Stimulated activated naive B cell treated with anti-CD40 and anti-IgM and Interleukin-4, amounts not matched to agents 10 μg/mL and 1 μg/mL and 100 μg/mL, for 72 hours (primary cell): ENCODE results near the gene NTN1.

ENCODE experiments used
- ATAC-seq, 2 donors: fragments of 150-1000 bp; cut with Tn5 transposase; replicated peaks; 2 replicates each; pipeline ENCODE4 v1.10.0; 2021; ENCODE audit warnings: moderate library complexity in 1 of 2
- DNase-seq: peaks from one replicate; pipeline ENCODE4 v3.0.0; 2021
- H3K27ac Mint-ChIP-seq: one replicate; pipeline ENCODE4 v1.8.0; 2022; ENCODE audit warnings: mild to moderate bottlenecking, mixed read lengths
- H3K27me3 Mint-ChIP-seq, 2 donors: one replicate each; pipeline ENCODE4 v1.8.0; 2022; ENCODE audit warnings: mixed read lengths in 2 of 2
- H3K36me3 Mint-ChIP-seq, 2 donors: one replicate each; pipeline ENCODE4 v1.8.0; 2022; ENCODE audit warnings: mixed read lengths in 2 of 2, mild to moderate bottlenecking in 1 of 2
- H3K4me1 Mint-ChIP-seq, 2 donors: one replicate each; pipeline ENCODE4 v1.8.0; 2022; ENCODE audit warnings: mixed read lengths in 2 of 2, mild to moderate bottlenecking in 1 of 2
- H3K4me3 Mint-ChIP-seq, 2 donors: one replicate each; pipeline ENCODE4 v1.8.0; 2022; ENCODE audit warnings: mild to moderate bottlenecking in 2 of 2, mixed read lengths in 2 of 2, moderate library complexity in 1 of 2
- H3K9me3 Mint-ChIP-seq, 2 donors: one replicate each; pipeline ENCODE4 v1.8.0; 2022; ENCODE audit warnings: mixed read lengths in 2 of 2, mild to moderate bottlenecking in 1 of 2

The NTN1 gene

DNA sequence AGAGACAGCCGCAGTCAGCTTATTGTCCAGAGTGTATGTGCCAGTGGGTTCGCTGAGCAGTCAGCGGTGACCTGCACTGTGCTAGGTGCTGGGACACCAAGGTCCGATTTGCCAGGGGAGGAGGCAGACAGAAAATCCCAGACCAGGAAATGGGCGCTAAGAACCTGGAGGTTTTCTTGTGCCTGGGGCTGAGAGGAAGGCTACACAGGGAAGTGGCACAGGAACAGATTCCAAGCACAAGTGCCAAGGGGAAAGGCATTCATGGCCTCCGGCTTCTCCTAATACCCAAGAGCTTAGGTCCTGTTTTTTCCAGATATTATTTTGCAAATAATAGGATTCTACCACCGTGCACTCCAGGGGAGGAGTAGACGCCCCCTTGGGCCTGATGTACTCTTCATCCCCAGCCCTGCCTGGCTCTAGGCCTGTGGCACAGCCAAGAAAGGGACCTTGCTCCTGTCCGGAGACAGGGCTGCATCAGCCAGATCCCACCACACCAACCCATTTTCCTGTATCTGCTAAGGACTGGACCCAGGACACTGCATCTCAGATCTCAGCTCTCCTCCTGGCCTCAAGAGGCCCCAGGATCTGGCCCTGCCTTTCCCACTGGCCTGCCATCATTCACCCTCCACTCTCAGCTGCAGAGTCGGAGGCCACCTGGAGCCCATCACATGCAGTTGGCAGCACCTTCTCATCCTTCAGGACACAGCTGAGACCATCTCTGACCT lies 187.2 kb downstream of the NTN1 start:
- H3K4me3 Mint-ChIP-seq, result no peak overlapping the region
- H3K27ac Mint-ChIP-seq, result no peak overlapping the region
- H3K36me3 Mint-ChIP-seq, result peaks cover 0 to 1% of the 10 kb centered on the region in 2 donors
- ATAC-seq, result no peak
- peaks cover 23 to 24% of the 10 kb centered on the region in 2 donors for H3K4me1 Mint-ChIP-seq
- no peak for DNase-seq
- H3K9me3 Mint-ChIP-seq, result peaks cover 0 to 5% of the 10 kb centered on the region in 2 donors
- no peaks in the 10 kb centered on the region for H3K27me3 Mint-ChIP-seq

DNA sequence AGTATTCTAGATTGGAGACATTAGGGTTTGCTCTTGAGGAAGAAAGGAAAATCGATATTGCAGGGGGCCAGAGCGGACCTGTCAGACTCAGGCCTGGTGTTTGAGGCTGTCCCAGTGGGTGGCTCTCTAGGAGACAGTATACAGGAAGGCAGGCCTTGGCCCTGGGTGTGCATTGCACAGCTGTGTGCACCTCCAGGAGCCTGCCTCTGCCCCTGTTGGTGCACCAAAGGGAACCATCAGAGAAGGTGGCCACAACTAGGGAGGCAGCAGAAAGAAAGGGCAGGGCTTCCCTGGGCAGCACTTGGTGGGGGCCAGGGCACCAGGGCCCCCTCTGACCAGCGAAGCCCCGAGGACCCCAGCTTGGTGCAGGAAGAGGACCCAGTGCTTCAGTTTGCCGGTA lies 188.0 kb downstream of the NTN1 start:
- peaks cover 15 to 16% of the 10 kb centered on the region in 2 donors for H3K4me1 Mint-ChIP-seq
- ATAC-seq, result no peak
- H3K36me3 Mint-ChIP-seq, result peaks cover 0 to 1% of the 10 kb centered on the region in 2 donors
- H3K27me3 Mint-ChIP-seq, result no peaks in the 10 kb centered on the region
- no peak overlapping the region for H3K4me3 Mint-ChIP-seq
- H3K9me3 Mint-ChIP-seq, result peaks cover 0 to 4% of the 10 kb centered on the region in 2 donors
- H3K27ac Mint-ChIP-seq, result no peak overlapping the region
- no peak for DNase-seq

DNA sequence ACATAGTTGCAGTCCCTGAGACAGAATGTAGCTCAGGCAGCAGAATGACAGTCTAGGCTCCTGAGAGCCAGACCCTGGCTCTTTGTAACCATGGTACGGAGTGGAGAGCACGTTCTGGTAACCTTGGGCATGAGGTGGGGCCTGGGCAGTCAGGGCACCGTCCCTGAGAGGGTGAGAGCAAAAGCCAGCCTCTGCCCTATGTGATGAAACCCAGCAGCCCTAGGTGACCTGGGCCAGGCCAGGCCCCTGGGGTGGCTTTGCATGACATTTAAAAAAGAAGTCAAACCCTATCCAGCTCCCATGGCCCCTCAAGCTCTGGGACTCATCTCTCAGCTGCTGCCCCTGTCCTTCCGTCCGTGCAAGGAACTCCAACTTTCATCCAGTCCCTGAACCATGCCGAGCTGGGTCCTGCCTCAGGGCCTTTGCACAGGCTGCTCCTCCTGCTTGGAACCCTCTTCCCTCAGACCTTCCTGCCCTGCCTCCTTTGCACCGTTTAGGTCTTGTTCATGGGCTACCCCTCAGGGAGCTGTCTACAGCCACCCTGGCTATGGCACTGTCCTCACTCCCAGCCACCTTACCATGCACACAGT lies 188.6 kb downstream of the NTN1 start:
- Mint-ChIP-seq H3K36me3 (no peaks in the 10 kb centered on the region), H3K27me3 (no peaks in the 10 kb centered on the region), H3K27ac (peak overlapping the region; percentile 43), H3K4me1 (peaks cover 10 to 11% of the 10 kb centered on the region in 2 donors), H3K4me3 (no peak overlapping the region), H3K9me3 (peaks cover 0 to 2% of the 10 kb centered on the region in 2 donors)
- ATAC-seq (no peak), DNase-seq (no peak)

DNA sequence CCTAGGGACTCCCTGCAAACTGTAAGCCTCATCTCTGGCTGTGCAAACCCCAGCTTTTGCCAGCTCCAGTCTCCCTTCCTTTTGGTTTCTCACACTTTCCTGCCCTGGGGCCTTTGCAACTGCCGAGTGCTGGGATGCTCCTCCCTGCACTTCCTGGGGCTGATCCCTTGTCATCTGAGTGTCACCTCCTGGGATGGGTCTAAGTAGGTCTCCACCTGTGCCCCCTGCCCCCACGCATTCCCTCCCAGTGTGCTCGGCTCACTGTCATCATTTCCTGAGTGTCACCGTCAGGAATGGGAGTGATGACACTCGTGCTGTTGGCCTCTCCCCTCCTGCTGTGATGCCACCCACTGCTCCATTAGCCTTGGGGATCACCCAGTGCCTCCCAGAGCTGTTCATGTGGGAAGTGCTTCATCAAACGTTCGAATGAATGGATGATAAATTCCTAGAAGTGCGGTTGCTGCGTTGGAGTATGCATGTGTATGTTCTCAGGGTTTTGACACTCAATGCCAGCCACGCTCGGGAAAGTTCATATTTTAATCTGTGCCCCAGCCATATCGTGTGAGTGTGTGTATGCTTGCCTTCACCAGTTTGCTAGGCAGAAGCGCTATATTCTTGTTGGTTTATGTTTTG lies 189.9 kb downstream of the NTN1 start:
- ATAC-seq, result no peak
- Mint-ChIP-seq H3K4me1 (peaks cover 0 to 4% of the 10 kb centered on the region in 2 donors), H3K4me3 (no peak overlapping the region), H3K36me3 (peaks cover 10 to 11% of the 10 kb centered on the region in 2 donors), H3K27ac (no peak overlapping the region), H3K27me3 (no peaks in the 10 kb centered on the region), H3K9me3 (peaks cover 11% of the 10 kb centered on the region in 2 donors)
- no peak for DNase-seq

DNA sequence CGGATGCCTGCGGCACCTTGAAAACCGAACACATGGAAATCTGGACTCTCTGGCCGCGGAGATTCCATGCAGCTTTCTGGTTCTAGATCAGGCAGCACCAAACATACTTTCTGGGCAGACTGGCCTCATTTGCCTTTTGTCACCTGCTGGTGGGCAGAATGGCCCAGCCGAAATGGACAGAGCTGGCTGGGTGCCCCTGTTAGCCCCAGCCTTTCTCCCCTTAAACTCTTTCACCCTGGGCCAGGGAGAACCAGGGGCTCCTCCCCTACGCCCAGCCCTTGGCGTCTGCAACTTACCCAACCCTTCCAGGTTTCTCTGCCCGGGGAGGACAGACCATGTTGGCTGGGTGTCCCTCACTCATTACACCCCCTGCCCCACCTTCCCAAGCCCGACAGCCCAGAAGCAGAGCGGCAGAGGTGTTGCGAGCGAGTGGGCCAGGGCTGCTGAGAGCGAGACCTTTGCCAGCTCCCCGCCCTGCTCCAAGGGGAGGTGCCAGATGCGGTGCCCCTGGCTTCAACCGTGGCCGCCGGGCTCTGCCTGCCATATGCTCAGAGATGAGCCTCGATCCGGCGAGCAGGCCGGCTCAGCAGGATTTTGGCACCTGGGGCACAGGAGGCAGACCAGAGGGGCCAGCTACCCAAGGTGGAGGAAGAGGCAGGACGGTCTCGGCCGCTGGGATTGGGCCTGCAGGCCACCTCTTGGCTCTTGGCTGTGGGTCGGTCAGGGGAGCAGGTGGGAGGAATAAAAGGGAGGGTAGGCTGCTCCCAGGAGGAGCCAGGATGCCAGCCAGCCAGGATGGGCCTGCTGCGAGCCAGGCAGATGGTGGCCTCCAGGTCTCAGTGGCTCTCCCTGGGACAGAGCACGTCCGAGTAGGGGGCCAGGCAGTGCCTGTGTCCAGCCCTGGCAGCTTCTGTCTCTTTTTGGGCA lies 191.3 kb downstream of the NTN1 start:
- Mint-ChIP-seq H3K36me3 (peaks cover 15 to 17% of the 10 kb centered on the region in 2 donors), H3K27ac (no peak overlapping the region), H3K4me1 (no peaks in the 10 kb centered on the region), H3K27me3 (no peaks in the 10 kb centered on the region), H3K9me3 (peaks cover 19% of the 10 kb centered on the region in 2 donors), H3K4me3 (no peak overlapping the region)
- DNase-seq (no peak), ATAC-seq (no peak)

DNA sequence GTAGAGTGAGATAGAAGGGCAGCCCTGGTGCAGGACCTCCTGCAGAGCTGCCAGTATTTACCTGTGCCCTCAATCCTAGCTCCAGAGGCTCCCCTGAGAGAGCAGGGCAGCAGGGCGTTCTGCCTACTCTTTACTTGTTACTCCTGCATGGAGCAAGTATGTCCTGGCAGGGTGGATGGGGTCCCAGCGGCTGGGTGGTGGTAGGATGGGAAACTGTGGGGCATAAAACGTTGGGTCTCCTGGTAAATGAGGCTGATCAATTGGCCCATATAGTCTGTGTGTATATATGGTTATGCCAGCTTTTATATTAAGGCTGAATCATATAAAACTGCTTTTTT lies 192.0 kb downstream of the NTN1 start:
- no peak for DNase-seq
- Mint-ChIP-seq H3K4me3 (no peak overlapping the region), H3K27ac (no peak overlapping the region), H3K27me3 (no peaks in the 10 kb centered on the region), H3K4me1 (no peaks in the 10 kb centered on the region), H3K9me3 (peaks cover 19% of the 10 kb centered on the region in 2 donors), H3K36me3 (peaks cover 15 to 17% of the 10 kb centered on the region in 2 donors)
- no peak for ATAC-seq

DNA sequence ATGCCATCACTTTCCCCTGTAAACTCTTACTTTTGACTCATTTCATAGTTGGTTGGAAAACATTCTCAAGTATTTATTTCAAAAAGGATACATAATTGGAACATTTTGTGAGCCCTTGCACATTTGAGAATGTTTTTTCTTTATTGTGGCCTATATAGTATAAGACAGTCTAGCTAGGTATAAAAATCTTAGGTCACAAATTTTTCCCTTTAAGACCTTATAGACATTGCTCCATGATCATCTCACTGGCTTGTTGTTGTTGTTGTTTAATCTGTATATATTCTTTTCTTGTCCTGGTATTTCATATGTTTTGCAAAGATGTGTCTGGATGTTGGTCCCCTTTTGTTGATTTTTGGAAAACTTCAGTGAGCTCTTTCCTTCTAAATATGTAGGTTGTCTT lies 194.2 kb downstream of the NTN1 start:
- Mint-ChIP-seq H3K9me3 (peaks cover 19% of the 10 kb centered on the region in 2 donors), H3K27ac (no peak overlapping the region)

DNA sequence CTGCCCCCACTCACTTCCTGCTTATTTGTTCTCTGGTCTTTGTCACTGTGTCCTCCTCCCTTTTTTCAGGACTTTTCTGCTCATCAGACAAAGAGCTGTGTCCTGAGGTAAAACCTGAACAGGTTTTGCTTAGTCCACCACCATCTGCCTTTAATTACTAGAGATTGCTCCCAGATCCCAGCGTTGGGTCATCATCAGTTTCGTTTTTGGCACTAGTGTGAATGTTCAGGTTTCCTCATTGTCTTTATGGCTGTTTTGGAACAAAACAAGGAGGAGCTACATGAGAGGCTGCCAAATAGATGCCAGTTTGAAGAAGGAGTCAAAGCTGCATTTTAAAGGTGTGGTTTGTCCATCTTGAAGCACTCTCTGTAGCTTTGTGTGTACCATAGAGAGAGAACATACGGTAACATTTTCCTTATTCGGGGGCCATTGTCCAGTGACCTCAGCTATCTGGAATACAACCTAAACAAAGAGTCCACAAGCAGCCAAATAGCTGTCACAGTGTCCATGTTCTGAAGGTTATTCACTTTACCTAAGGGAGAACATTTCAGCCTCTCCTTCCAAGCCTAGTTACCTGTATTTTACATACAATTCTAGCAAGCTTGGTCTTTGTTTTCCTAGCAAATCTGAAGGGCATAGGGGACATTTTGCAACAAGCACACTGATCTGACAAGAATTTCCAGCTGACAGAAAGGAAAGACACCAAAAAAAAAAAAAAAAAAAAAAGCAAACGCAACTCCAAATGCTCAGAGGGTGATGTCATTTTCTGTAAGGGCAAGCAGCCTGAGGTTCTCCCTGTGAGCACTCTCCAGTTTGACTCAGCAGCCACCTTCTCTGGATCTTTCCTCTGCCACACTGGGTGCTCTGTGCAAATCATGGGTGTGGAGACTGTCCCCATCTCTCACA lies 196.1 kb downstream of the NTN1 start:
- H3K27me3 Mint-ChIP-seq, result no peaks in the 10 kb centered on the region
- H3K4me1 Mint-ChIP-seq, result no peaks in the 10 kb centered on the region
- peaks cover 15 to 17% of the 10 kb centered on the region in 2 donors for H3K36me3 Mint-ChIP-seq
- H3K27ac Mint-ChIP-seq, result no peak overlapping the region
- no peak for ATAC-seq
- H3K4me3 Mint-ChIP-seq, result no peak overlapping the region
- peaks cover 19% of the 10 kb centered on the region in 2 donors for H3K9me3 Mint-ChIP-seq
- DNase-seq, result no peak

More for the DNA sequence above, 194.2 kb downstream of the NTN1 start:
- Mint-ChIP-seq H3K4me1 (no peaks in the 10 kb centered on the region), H3K27me3 (no peaks in the 10 kb centered on the region), H3K4me3 (no peak overlapping the region), H3K36me3 (peaks cover 15 to 17% of the 10 kb centered on the region in 2 donors)
- DNase-seq (no peak), ATAC-seq (no peak)

DNA sequence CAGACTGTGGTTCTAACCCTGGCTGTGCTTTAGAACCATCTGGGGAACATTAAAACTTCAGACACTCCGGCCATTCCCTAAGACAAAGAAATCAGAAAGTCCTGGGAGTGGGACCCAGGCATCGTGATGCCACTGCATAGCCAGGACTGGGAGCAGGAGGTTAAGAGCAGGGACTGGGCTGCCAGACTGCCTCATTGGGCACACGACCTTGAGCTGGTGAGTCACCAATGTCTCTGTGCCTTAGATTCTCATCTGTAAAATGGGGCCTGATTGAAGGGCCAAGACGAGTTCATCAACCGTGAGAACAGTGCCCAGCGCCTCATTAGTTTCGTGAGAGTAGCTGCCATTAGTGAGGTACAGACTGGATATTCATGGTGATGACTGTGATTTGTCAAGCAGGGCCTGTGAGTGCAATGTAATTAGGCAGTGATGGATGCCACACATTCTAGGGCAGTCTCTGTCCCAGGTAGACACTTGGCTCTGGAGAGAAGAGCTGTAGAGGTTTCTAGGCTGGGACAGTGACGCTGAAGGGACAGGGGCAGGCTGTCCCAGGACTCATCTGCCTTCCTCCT lies 196.8 kb downstream of the NTN1 start:
- no peaks in the 10 kb centered on the region for H3K27me3 Mint-ChIP-seq
- H3K27ac Mint-ChIP-seq, result no peak overlapping the region
- H3K36me3 Mint-ChIP-seq, result peaks cover 15 to 17% of the 10 kb centered on the region in 2 donors
- DNase-seq (no peak), ATAC-seq (no peak)
- H3K4me1 Mint-ChIP-seq, result no peaks in the 10 kb centered on the region
- H3K9me3 Mint-ChIP-seq, result peaks cover 19% of the 10 kb centered on the region in 2 donors
- H3K4me3 Mint-ChIP-seq, result no peak overlapping the region

DNA sequence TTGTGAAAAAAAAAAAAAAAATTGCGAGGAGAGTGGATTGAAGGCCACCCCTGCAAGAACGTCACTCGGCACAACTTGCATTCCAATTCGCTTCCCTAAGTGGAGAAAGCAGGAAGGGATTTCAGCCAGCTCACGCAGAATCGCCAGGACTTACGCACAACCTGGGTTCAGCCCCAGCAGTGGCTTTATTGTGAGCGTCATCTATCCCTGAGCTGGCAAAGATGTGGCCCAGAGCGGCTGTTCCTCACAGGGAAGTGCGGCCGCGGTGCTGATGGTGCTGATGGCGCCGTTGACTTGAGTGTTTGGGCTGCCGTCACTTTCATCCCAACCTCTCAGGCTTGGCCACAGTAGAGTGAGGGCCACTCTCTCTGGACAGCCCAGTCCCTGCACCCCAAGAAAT lies 197.6 kb downstream of the NTN1 start:
- H3K4me3 Mint-ChIP-seq, result no peak overlapping the region

DNA sequence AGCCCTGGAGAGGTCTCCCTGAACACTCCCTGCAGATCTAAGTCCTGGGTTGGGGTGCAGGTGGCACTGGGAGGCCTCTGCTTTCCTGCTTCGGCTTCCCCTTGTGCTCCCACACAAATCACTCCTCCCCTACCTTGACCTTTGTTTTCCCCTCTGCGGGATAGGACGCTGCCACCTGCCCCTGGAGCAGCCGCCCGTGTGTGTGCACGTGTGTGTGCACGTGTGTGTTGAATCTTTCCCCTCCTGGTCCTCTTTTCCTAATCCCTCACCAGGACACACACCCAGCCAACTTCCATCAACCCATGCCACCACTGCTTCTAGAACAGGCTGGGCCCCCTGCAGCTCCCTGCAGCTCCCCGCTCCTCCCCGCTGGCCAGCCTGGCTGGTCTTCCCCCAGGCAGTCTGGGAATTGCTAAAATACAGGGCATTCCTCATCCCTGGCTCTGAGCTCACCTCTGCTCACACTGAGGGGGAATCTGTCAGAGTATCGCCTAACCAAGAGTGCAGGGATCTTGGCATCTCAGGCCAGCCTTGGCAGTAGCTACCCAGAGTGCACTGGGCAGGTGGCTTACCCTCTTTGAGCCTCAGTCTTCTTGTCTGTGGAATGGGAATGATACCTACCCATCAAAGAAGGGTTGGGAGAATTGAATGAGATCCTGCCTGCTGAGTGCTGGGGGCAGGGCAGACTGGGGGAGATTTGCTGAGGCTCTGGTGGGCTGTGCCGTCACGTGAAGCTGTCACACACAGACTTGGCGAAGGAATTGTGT lies 198.5 kb downstream of the NTN1 start:
- Mint-ChIP-seq H3K4me3 (no peak overlapping the region), H3K27me3 (no peaks in the 10 kb centered on the region), H3K4me1 (no peaks in the 10 kb centered on the region), H3K9me3 (peaks cover 19% of the 10 kb centered on the region in 2 donors), H3K36me3 (peaks cover 15 to 17% of the 10 kb centered on the region in 2 donors), H3K27ac (no peak overlapping the region)
- DNase-seq (no peak), ATAC-seq (no peak)

More for the DNA sequence above, 197.6 kb downstream of the NTN1 start:
- ATAC-seq (no peak), DNase-seq (no peak)
- no peaks in the 10 kb centered on the region for H3K4me1 Mint-ChIP-seq
- H3K36me3 Mint-ChIP-seq, result peaks cover 15 to 17% of the 10 kb centered on the region in 2 donors
- H3K27ac Mint-ChIP-seq, result no peak overlapping the region
- peaks cover 19% of the 10 kb centered on the region in 2 donors for H3K9me3 Mint-ChIP-seq
- no peaks in the 10 kb centered on the region for H3K27me3 Mint-ChIP-seq

DNA sequence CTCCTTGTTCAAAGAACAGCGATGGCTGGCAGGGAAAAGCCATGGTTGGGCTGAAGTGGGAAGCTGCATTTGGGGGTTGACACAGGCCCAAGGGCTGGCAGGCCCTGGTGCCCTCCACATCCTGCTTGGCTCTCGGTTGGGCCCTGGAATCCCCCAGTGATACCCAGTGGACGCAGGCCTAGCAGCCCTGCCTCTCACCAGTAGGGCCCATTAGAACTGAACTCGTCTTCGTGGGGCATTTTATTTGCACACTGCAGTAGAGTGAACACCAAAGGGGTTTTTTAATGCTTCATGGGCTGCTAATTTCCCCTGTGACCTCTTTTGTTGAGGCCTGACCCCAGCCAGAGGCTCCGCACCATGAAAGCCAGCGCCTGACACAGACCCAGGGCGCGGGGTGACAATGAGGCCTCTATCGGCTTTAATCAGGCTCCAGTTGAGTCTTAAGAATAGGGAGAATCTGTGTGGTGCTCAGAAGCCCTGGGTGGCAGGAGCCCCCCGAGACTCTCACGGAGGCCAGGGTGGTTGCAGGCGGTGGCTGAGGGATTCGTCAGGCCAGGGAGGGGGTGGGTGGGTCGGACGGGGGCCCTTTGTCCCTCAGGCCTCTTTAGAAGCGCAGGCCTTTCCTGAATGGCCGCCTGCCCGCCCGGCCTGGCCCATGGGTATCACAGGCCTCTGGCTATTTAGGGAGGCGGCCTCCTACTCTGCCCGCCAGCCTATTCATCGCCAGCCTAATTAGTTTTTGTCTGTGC lies 199.3 kb downstream of the NTN1 start:
- ATAC-seq (no peak), DNase-seq (no peak)
- Mint-ChIP-seq H3K4me3 (no peak overlapping the region), H3K27ac (no peak overlapping the region), H3K36me3 (peaks cover 10 to 13% of the 10 kb centered on the region in 2 donors), H3K4me1 (no peaks in the 10 kb centered on the region), H3K27me3 (no peaks in the 10 kb centered on the region), H3K9me3 (peaks cover 14% of the 10 kb centered on the region in 2 donors)
